Superior temporal gyrus (tissue), 1 donor: ENCODE data around the gene ATP2A3.

Source experiments
- DNase-seq: peaks from one replicate; pipeline ENCODE4 v3.0.0-alpha.2; 2016; ENCODE audit errors: extremely low spot score

The ATP2A3 gene

GRCh38 chr17:3973495-3974137, 9.4 kb upstream of the ATP2A3 start:
- no peak for DNase-seq

DNA sequence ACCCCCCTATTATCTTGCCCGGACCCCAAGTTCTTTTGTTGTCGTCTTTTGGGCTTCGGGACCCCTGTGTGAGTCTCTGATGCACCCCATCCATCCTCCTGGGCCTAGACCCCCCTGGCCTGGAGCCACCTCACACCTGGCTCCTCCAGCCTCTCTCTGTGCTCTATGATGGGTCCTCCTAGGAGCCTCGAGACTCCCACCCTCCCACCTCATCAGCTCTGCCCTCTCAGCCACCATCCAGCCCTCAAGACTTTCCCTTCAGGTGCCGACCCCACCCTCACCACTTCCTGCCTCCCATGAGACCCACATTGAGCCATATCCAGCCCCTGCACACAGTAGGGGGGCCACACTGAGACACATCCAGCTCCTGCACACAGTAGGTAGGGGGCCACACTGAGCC, 8.7 kb upstream of the ATP2A3 start:
- no peak for DNase-seq

GRCh38 chr17:3972281-3972731, 8.1 kb upstream of the ATP2A3 start:
- no peak for DNase-seq

GRCh38 chr17:3970668-3971067, 6.4 kb upstream of the ATP2A3 start:
- DNase-seq, result no peak

DNA sequence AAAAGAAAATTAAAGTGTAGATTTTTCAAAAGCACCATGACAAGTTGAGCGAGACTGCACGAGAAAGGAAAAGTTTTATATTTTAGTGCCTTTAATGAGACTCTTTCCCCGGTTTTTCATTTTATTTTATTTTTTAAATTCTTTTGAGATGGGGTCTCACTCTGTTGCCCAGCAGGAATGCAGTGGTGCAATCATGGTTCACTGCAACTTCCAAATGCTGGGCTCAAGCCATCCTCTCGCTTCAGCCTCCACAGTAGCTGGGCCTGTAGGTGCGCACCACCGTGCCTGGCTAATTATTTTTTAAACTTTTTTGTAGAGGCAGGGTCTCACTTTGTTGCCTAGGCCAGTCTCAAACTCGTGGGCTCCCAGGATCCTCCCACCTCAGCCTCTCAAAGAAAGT, 5.7 kb upstream of the ATP2A3 start:
- no peak for DNase-seq

GRCh38 chr17:3968886-3969524, 4.8 kb upstream of the ATP2A3 start:
- DNase-seq, result no peak

- no peak for DNase-seq
Measured at GRCh38 chr17:3968015-3968414, 3.8 kb upstream of the ATP2A3 start.

GRCh38 chr17:3966720-3967363, 2.6 kb upstream of the ATP2A3 start:
- no peak for DNase-seq

- no peak for DNase-seq
Measured at GRCh38 chr17:3965118-3965800, 1.0 kb upstream of the ATP2A3 start.

GRCh38 chr17:3963237-3964201, 718 bp downstream of the ATP2A3 start:
- no peak for DNase-seq

DNA sequence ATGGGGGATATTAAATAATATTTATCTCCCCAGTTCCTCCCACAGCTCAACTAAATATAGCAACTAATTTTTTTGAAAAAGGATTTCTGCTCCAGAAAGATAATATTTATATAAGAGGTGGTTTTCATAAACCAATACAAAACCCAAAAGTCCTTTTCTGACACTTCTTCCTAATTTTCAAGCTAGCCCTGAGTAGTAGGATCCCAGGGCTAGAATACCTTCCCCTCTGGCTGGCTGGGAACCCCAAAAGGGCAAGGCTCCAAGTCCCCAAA, 1.3 kb downstream of the ATP2A3 start:
- no peak for DNase-seq

GRCh38 chr17:3962217-3962964, 1.8 kb downstream of the ATP2A3 start:
- no peak for DNase-seq

GRCh38 chr17:3961564-3962047, 2.6 kb downstream of the ATP2A3 start:
- DNase-seq, result no peak

- DNase-seq, result no peak
Measured at GRCh38 chr17:3960764-3961163, 3.5 kb downstream of the ATP2A3 start.

DNA sequence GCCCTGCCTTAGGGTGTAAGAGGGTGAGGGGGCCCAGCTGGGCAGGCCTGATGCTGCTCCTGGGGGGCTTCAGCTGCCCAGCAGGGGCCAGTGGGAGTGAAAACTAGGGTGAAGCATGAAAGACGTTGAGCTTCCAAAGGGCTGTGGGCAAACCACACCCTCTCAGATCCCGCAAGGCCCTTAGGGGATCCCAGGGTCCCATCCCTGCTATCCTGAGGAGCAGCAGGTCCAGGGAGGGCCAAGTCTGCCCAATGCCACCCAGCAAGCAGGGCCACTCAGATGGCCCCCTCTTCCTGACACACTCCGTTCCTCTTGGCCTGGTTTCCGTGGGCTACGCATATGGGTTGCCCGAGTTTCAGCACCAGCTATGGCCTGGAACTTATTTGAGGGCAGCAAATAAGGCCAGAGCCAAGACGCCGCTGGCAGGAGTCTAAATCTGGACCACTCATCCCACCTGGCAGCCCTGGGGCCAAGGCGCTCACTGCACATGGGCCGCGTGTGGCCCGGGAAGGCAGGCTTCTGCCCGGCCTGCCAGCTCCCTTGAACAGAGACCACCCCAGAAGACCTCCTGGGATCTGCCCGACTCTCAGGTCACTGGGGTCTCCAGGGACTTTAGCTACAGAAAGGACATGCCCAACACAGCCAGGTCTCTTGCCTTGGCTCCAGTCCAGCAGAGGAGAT, 4.2 kb downstream of the ATP2A3 start:
- DNase-seq, result no peak

GRCh38 chr17:3959295-3959899, 4.8 kb downstream of the ATP2A3 start:
- no peak for DNase-seq

- no peak for DNase-seq
Measured at GRCh38 chr17:3957735-3958599, 6.3 kb downstream of the ATP2A3 start.

- no peak for DNase-seq
Measured at GRCh38 chr17:3956983-3957382, 7.3 kb downstream of the ATP2A3 start.
